ENCODE measurements around the gene KDM8.
"Not testable (repeated sequence)": the region's sequence is repeated elsewhere in the genome, so short reads cannot be mapped to it uniquely, and the experiment has no call there.

The KDM8 gene

DNA sequence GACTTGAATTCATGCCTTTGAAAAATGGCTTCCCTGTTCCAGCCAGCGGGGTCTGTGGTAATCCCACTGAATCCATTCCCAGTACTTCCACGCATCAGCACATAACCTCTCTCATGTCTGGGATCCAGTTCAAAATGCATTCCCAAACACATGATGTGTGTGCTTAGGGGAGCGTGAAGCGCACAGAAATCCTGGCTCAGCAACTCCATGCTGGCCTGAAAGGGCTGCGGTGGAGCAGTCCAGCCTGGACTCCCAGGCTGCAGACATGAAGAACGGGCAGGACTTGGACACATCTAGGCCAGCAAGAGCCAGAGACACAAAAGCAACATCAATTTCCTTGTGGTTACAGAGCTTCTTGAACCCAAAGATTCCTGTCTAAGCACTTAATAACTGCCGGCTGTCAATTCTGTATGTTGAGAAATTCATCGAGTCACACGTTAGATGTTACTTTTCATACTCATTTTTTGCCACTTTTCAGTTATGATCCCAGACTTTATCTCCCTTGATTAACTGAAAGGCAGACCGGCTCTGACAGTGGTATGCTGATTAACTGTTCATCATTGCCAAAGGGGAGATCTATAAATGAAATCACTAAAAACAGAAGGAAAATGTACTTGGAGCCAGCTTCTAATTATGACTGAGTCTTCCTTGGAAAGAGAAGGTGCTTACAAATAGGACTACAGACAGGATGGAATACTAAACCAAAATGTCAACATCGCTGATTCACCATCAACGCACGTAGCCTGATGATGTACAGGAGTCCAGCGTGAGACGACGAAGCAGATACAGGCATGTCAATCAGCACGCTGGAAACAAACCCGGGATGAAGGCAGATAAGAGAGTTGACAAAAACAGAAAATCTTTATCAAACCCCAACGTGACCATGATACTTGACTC is 42.2 kb downstream of the KDM8 start:
- peak; percentile 51 to 71 for DNase-seq

DNA sequence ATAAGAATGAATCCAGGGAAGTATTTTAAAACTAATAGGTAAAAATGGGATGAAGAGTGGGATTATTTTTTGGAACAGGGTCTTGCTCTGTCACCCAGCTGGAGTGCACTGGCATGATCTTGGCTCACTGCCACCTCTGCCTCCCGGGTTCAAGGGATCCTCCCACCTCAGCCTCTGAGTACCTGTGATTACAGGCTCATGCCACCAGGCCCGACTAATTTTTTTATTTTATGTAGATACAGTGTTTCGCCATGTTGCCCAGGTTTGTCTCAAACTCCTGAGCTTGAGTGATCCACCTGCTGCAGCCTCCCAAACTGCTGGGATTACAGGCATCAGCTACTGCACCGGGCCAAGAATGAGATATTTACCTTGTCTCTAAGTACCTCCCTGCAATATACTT is 43.1 kb downstream of the KDM8 start:
- no peak for DNase-seq

DNA sequence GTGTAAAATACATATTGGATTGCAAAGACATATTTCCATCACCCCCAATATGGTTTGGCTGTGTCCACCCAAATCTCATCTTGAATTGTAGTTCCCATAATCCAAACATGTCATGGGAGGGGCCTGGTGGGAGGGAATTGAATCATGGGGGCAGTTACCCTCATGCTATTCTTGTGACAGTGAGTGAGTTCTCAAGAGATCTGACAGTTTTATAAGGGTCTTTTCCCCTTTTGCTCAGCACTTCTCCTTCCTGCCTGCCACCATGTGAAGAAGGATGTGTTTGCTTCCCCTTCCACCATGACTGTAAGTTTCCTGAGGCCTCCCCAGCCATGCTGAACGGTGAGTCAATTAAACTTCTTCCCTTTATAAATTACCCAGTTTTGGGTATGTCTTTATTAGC is 43.8 kb downstream of the KDM8 start:
- DNase-seq: not testable (repeated sequence)

DNA sequence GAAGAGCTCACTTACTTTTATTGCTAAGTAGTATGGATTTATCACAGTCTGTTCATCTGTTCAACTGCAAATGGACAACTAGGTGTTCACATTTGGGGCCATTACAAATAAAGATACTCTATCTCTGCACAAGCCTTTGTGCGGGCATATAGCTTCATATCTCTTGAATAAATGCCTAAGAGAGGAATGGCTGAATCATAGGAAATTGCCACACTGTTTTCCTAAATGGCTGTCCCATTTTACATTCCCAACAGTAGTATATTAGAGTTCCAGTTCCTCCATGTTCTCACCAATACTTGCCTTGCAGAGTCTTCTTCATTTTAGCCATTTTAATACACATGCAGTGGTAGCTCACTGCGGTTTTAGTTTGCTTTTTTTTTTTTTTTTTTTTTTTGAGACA is 44.7 kb downstream of the KDM8 start:
- DNase-seq: no peak

DNA sequence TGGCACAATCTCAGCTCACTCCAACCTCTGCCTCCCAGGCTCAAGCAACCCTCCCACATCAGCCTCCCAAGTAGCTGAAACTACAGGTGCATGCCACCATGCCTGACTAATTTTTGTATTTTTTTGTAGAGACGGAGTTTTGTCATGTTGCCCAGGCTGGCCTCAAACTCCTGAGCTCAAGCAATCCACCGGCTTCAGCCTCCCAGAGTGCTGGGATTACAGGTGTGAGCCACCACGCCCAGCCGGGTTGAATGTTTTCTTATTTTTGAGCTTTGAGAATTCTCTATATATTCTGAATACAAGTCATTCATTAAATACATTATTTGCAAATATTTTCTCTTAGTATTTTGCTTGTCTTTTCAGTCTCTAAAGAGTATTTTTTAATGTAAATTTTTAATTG is 45.6 kb downstream of the KDM8 start:
- DNase-seq: not testable (repeated sequence)

DNA sequence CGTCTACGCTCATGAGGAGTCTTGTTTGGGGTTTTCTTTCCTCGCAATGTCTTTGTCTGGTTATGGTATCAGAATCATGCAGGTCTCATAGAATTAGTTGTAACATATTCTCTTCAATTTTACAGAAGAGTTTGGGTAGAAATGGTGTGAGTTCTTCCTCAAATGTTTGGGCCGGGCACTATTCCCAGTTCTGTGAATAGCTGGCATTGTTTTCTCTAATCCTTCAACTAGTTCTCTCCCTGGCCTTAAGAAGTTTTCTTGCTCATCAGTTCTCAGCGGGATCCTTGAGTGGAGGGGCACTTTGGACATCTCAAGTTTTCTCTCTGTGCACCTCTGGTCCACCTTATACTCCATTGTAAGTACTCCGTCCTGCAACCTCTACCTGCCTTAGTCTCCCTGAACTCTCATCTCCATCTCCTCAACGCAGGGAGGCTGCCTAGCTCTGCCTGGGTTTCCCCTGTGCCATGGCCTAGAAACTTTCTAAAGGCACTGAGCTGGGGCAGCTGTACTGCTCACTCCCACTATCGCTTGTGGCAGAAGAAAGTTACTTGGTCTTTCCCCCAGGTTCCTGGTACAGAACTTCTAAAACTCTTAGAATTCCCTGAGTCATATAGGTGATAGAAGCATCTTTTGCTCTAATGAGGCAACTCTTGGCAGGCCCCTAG is 48.3 kb downstream of the KDM8 start:
- no peak for DNase-seq

DNA sequence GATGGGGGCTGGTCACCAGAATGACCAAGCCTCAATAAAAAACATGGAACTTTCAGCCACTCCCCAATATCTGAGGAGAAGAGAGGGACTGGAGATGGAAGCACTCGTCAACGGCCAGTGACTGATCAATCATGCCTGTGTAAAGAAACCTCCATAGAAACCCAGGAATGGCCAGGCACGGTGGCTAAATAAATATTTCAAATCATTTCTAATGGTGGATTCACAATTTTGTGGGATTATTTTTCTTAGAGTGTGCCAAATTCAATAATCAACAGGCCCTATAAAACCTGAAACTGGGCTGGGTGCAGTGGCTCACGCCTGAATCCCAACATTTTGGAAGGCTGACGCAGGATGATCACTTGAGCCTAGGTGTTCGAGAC is 48.9 kb downstream of the KDM8 start:
- no peak for DNase-seq

DNA sequence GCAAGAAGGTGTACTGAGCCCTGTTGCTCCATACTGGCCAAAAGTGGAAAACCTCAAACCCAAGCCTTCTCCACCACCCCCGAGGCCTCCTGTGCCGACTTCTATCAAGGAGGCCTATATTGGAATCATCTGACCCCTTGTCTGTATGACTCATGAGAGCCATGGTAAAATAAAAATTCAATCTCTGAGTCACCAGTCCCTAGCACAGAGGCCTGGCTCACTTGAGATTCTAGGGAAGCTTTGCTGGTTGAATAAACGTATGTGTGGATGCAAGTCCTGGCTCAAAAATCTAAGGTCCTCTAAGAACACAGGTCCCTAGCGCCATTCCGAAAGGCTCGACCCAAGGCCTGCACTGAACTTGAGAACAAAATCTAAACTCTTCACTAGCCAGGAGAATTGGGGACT is 50.2 kb downstream of the KDM8 start:
- no peak for DNase-seq

DNA sequence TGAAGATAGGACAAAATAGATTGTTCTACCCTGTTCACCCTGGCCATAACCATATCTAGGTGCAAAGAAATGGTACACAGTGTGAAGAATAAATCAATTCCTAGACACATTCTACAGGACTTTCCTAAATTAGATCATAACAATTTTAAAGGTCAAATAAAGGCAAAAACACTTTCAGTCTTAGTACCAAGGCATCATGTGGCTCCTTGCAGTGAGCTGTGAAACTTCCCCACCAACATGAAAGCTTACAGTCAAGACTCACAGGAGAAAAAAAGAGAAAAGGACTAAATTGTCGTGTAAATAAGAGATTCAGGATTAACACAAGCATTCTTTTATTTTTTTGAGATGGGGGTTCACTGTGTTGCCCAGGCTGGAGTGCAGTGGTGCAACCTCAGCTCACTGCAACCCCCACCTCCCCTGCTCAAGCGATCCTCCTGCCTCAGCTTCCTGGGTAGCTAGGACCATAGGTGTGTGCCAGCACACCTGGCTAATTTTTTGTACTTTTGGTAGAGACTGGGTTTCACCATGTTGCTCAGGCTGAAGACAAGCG is 51.0 kb downstream of the KDM8 start:
- no peak for DNase-seq

DNA sequence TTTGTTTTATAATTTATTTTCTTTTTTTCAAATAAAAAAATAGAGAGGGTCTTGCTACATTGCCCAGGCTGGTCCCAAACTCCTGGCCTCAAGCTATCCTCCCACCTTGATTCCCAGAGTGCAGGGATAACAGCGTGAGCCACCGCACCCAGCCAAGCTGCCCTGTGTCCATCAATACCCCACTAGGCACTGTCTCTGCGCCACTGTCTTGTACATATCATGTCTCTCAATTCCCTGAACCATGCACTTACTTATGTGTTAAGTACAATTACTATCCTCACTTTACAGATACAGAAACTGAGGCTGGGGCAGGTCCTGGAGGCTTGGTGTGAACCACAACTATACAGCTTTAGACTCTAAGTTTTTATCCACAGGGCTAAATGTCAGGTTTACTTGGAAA is 53.5 kb downstream of the KDM8 start:
- DNase-seq: no peak

DNA sequence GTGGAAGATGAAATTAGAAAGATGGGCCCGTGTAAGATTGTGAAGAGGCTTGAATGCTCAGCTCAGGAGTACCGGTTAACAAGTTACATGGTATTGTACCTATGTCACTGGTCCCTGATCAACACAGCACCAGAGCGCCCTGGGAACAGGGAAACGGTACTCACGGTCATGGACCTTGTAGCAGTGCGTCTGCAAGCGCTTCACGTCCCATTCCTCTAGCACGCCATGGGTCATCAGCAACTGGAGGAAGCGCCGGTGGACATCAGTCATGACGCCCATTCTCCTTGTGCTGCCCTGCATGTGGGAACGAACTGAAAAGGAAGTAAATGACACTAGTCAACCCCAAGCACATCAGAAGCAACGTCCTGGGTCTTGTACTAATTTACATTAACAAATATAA is 53.9 kb downstream of the KDM8 start:
- no peak for DNase-seq

DNA sequence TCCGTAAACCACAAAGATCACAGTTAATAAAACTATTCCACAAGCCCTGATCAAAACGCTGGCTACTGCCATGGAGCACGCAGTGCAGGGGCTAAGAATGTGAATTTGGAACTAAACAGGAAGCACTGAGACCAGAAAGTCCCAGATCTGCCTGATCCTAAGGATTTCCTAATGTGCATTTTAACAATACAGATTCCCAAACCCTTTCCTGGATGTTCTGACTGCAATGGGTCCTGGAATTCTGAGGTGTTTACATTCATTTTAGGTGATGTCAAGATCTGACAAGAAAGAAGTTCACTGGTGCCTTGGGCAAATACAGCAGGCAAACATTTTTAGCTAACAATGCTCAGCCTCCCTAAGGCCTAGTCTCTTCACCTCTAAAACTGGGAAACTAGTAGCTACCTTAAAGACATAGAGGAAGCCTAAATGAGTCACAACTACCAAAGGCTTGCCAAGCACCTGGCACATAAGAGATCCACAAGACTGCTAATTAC is 55.0 kb downstream of the KDM8 start:
- no peak for DNase-seq

DNA sequence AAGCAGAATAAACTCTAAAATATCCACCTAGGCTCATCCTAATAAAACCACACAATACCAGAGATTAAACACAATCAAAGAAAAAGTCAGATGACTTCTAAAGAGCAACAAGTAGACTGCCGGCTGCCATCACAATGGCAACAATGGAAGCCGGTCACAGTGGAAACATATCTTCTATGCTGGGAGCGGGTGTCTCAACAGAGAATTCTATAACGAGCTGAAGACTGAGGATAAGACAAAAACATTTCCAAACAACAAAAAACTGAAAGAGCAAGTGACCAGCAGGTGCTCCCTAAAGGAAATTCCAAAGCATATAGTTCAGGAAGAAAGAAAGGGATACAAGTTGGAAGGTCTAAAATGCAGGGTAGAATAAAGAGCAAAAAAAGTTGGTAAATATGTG is 56.4 kb downstream of the KDM8 start:
- no peak for DNase-seq

DNA sequence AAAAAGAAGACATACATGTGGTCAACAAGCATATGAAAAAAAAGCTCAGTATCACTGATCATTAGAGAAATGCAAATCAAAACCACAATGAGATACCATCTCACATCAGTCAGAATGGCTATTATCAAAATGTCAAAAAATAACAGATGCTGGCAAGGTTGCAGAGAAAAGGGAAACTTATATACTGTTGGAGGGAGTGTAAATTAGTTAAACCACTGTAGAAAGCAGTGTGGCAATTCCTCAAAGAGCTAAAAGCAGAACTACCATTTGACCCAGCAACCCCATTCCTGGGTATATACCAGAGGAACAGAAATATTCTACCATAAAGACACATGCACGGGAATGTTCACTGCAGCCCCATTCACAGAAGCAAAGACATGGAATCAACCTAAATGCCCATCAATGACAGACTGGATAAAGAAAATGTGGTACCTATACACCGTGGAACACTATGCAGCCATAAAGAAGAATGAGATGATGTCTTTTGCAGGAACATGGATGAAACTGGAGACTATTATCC is 59.6 kb downstream of the KDM8 start:
- DNase-seq: not testable (repeated sequence)

DNA sequence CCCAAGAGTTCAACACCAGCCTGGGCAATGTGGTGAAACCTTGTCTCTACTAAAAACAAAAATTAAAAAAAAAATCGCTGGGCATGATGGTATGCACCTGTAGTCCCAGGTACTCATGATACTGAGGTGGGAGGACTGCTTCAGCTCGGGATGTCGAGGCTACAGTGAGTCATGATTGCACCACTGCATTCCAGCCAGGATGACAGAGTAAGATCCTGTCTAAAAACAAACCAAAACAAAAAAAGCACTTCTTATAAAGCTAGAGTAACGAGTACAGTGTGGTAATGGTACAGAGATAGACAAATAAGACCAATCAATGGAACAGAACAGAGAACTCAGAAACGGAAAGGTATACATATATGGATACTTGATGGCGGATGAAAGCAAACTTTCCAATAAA is 60.8 kb downstream of the KDM8 start:
- DNase-seq: no peak

DNA sequence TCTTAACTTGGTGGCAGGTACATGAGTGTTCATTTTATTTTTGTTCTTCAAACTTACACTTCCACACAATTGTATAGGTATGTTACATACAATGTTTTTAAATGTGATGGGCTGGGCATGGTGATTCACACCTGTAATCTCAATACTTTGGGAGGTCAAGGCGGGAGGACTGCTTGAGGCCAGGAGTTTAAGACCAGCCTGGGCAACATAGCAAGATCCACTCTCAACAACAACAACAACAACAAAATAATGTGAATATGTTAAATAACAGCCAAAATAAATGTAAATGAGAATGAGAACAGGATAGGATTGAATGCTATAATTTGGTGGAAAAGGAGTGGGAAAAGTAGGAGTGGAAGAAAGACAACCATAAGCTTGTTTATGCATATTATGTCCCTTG is 62.7 kb downstream of the KDM8 start:
- no peak for DNase-seq

DNA sequence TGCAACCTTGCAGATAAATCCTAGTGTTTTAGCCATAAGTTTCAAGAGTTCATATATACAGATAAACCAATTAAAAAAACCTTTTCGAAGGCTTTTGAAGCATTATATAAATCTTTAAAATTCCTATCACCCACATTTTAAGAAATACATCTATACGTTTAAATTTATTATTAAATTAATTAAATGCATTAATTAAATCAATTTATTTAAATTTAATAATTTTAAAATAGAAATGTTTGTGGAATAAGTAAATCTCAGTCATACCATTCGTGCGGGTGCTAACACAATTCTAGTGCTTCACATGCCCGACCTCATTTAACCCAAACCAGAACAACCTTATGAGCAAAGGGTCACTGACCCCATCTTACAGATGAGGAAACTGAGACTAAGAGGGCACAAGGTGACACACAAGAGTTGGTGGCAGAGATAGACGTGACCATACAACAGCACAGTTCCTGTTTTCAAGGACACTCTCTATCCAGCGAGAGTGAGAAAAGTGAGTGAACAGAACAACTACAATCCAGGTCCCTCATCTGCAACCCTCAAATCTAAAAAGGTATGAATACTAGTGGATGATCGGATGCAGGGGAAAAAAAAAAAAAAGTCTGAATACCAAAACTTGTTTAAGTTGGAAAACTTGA is 63.8 kb downstream of the KDM8 start:
- no peak for DNase-seq

DNA sequence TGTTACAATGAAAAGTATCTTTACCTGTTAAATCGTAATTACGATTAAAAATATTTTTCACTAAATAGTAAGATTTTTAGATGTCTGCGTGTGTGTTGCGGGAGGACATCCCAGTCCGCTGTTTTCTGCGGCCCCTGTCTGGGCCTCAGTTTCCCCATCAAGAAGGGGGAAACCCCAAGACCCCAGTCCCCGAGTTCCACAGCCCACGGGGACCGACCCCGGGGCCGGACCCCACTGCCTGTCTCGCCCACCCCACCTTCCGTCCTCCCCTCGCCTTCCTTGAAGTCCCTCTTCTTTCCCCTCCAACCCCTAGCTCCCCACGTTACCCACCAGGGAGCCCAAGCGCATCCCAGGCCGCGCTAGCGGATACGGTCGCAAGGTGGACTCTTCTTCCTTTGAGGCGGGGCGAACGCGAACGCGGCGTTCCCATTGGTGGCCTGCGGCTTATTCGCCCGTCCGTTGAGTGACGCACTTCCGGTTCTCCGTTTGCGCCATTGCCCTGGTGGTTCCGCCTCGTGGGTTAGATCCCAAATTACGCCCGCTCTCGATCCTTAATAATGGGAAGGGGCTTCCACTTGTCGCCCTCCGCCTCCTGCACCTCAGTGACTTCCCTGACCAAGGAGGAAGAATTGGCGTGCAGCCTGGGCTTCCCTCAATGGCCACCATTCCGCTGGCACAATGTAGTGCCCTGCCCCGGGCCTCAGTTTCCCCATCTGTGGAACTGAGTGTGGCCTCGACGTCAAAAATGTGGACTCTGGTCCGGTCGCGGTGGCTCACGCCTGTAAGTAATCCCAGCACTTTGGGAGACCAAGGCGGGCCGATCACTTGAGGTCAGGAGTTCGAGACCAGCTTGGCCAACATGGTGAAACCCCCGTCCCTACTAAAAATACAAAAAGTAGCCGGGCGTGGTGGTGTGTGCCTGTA is 65.3 kb downstream of the KDM8 start, which contains the start of gene NSMCE1:
TSS of gene NSMCE1 (minus strand) at position 397 of the 924 bp plus-strand sequence. CDS start 11,202 bp downstream, outside the sequence.
- peak; percentile 64 to 87 for DNase-seq

DNA sequence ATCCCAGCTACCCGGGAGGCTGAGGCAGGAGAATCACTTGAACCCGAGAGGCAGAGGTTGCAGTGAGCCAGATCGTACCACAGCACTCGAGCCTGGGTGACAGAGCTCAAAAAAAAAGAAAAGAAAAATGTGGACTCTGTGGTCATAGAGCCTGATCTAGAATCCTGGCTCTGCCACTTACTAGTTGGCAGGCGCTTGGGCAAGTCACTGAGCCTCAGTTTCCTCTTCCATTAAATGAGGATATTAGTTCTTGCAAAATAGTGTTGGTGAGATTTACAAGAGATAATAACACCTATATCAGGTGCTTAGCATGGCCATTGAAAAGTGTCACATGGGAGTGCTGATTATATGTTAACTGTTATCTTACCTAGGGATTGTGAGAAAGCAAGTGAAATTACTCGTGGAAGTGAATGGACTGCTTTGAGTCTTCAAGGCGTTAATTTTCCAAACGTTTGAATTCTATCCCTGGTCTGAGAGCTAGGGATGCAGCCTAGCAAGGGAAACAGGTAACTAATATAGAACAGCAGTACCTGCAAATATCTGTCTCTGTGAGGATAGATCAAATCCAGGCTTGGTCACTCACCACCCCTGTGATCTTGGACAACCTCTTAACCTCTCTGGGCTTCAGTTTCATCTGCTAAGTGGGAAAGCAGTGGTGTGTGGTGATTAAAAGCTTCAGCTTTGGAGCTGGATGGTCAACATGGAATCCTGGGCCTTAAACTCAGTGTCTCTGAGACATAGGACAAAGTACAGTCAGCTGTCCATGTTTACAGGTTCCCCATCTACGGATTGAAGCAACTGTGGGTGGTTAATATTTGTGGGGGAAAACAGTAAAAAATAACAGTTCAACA is 66.2 kb downstream of the KDM8 start:
- DNase-seq: no peak

DNA sequence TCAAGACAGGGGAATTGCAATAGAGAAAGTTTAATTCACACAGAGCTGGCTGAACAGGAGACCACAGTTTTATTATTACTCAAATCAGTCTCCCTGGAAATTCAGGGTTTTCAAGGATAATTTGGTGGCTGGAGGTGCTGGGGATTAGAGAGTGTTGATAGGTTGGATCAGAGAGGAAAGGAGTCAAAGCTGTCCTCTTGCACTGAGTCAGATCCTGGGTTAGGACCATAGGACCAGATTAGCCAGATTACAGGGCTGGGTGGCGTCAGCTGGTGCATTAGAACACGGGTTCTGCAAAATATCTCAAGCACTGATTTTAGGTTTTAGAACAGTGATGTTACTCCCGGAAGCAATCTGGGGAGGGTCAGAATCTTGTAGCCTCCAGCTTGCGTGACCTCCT is 67.0 kb downstream of the KDM8 start:
- DNase-seq: no peak
